Gastroesophageal sphincter (tissue), 3 donors: Measurements from ENCODE around the gene HCFC1.

Source experiments
- CTCF ChIP-seq, 4 experiments: fragments of 200-600 bp in 2 of 4; fragments of 450-650 bp in 2 of 4; sonication (generic) in 1 of 4; IDR thresholded peaks; one replicate each; pipeline ENCODE4 v1.5.1; 2017 to 2019; ENCODE audit warnings: antibody characterized with exemption in 4 of 4, mild to moderate bottlenecking in 2 of 4, moderate library complexity in 2 of 4
- POLR2A ChIP-seq, 2 donors: fragments of 450-650 bp; IDR thresholded peaks; one replicate each; pipeline ENCODE4 v1.6.1; 2017; ENCODE audit warnings: antibody characterized with exemption in 2 of 2, mild to moderate bottlenecking in 2 of 2, moderate library complexity in 1 of 2

- no peak for TF ChIP-seq CTCF (IDR thresholded peaks at IDR 0.05)
- TF ChIP-seq POLR2A (IDR thresholded peaks at IDR 0.05) = no peak
Measured at GRCh38 chrX:153993978-153994377, 22.4 kb upstream of the HCFC1 start.
